OCI-LY7 (cell line): ENCODE data around the gene PCDH9.

Experiments
- EZH2phosphoT487 ChIP-seq: fragments of 200-600 bp; sonication (generic); IDR thresholded peaks from 2 replicates; pipeline ENCODE4 v1.6.1; 2018; ENCODE audit warnings: low read depth, borderline replicate concordance, mild to moderate bottlenecking, mixed run types, antibody characterized with exemption, low read length, moderate library complexity, mixed read lengths
- TF ChIP-seq, protein P1 (sequence below): fragments of 200-600 bp; sonication (generic); conservative IDR thresholded peaks from 2 replicates; pipeline ENCODE4 v1.5.1; 2014; ENCODE audit warnings: mild to moderate bottlenecking, antibody characterized with exemption, low read length, moderate library complexity, mixed read lengths

DNA sequence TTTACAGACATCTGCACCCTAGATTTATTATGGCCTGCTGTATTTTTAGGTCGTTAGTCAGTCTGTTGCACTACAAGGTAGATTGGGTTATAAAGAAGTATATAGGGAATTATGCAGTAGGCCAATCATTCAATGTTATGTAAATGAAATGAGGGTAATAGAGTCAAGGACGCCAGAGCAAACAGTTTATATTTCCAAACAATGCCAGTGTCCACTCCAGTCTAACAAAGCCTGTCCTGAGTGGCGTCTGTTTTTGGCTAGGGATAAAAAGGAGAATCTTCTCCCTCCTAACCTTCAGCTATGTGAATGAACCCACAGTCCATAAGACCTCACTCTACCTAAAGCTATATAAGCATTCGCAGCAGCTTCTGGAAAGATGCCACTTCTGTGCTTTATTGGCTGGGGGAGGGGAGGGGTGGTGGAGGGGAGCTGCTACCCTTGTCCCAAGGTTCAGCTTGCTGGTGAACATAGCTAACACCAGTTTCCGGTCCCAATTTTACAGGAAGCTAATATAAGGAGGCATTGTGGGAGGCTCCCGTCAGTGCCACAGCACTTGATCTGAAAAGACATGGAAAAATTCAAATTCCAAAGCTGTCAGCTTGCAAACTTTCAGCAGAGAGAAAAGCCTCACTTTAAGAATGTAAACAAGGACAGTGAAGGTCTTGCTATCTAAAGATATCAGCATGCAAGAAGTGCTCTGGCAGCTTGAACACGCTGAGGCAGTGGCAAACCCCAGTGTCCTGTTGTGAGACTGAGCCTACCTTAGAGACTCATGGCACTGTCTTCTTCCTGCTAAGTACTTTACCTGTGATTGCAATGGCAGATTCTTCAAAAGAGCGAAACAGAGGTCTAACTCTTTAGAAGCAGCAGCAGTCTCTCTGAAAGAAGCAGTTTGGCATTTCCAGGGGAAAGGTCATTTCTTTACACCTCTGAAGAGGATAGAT, 369.9 kb downstream of the PCDH9 start:
- TF ChIP-seq, protein P1, sequence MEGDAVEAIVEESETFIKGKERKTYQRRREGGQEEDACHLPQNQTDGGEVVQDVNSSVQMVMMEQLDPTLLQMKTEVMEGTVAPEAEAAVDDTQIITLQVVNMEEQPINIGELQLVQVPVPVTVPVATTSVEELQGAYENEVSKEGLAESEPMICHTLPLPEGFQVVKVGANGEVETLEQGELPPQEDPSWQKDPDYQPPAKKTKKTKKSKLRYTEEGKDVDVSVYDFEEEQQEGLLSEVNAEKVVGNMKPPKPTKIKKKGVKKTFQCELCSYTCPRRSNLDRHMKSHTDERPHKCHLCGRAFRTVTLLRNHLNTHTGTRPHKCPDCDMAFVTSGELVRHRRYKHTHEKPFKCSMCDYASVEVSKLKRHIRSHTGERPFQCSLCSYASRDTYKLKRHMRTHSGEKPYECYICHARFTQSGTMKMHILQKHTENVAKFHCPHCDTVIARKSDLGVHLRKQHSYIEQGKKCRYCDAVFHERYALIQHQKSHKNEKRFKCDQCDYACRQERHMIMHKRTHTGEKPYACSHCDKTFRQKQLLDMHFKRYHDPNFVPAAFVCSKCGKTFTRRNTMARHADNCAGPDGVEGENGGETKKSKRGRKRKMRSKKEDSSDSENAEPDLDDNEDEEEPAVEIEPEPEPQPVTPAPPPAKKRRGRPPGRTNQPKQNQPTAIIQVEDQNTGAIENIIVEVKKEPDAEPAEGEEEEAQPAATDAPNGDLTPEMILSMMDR, result no peak
- TF ChIP-seq EZH2phosphoT487, result no peak
